Ishikawa (cell line): Measurements from ENCODE around the gene OPCML.
A peak's percentile ranks its signal among the peaks of the same experiment; 100 is the strongest.

Experiments
- CEBPB ChIP-seq: IDR thresholded peaks from 2 replicates; pipeline ENCODE4 v1.6.1; 2012
- CREB1 ChIP-seq: IDR thresholded peaks from 2 replicates; pipeline ENCODE4 v1.6.1; 2012; ENCODE audit warnings: low read depth
- EGR1 ChIP-seq: IDR thresholded peaks from 2 replicates; pipeline ENCODE4 v1.6.1; 2012
- EP300 ChIP-seq: IDR thresholded peaks from 2 replicates; pipeline ENCODE4 v1.6.1; 2012; ENCODE audit warnings: borderline replicate concordance
- FOXM1 ChIP-seq: IDR thresholded peaks from 2 replicates; pipeline ENCODE4 v1.6.1; 2012; ENCODE audit warnings: low read depth, borderline replicate concordance
- NFIC ChIP-seq: IDR thresholded peaks from 2 replicates; pipeline ENCODE4 v1.6.1; 2012
- RAD21 ChIP-seq: IDR thresholded peaks from 2 replicates; pipeline ENCODE4 v1.6.1; 2012; ENCODE audit warnings: low read depth
- REST ChIP-seq: IDR thresholded peaks from 2 replicates; pipeline ENCODE4 v1.6.1; 2012; ENCODE audit warnings: low read depth, mild to moderate bottlenecking
- TAF1 ChIP-seq: IDR thresholded peaks from 2 replicates; pipeline ENCODE4 v1.6.1; 2012; ENCODE audit warnings: low read depth, mild to moderate bottlenecking
- TCF12 ChIP-seq: IDR thresholded peaks from 2 replicates; pipeline ENCODE4 v1.6.1; 2012; ENCODE audit warnings: low read depth
- TEAD4 ChIP-seq: IDR thresholded peaks from 2 replicates; pipeline ENCODE4 v1.6.1; 2012
- USF1 ChIP-seq: IDR thresholded peaks from 2 replicates; pipeline ENCODE4 v1.6.1; 2012
- YY1 ChIP-seq: IDR thresholded peaks from 2 replicates; pipeline ENCODE4 v1.6.1; 2012; ENCODE audit warnings: low read depth
- ZBTB7A ChIP-seq: IDR thresholded peaks from 2 replicates; pipeline ENCODE4 v1.6.1; 2012; ENCODE audit warnings: low read depth
- TF ChIP-seq, protein P1 (sequence below): IDR thresholded peaks from 2 replicates; pipeline ENCODE4 v1.6.1; 2012

The OPCML gene

GRCh38 chr11:132540581-132540980 is 991.7 kb downstream of the OPCML start:
- TF ChIP-seq USF1, result no peak
- no peak for TF ChIP-seq RAD21
- TF ChIP-seq REST, result no peak
- TF ChIP-seq TEAD4, result no peak
- TF ChIP-seq CREB1, result no peak
- no peak for TF ChIP-seq TAF1
- TF ChIP-seq CEBPB, result no peak
- TF ChIP-seq EP300, result no peak
- no peak for TF ChIP-seq ZBTB7A
- no peak for TF ChIP-seq FOXM1
- no peak for TF ChIP-seq TCF12
- no peak for TF ChIP-seq EGR1

GRCh38 chr11:132539590-132540368 is 992.5 kb downstream of the OPCML start:
- TF ChIP-seq ZBTB7A (no peak), TEAD4 (no peak), RAD21 (no peak), TCF12 (no peak), YY1 (no peak), TAF1 (no peak), FOXM1 (no peak), CREB1 (no peak), NFIC (no peak), EP300 (no peak), USF1 (no peak), REST (no peak), CEBPB (no peak), EGR1 (no peak)
- TF ChIP-seq, protein P1, sequence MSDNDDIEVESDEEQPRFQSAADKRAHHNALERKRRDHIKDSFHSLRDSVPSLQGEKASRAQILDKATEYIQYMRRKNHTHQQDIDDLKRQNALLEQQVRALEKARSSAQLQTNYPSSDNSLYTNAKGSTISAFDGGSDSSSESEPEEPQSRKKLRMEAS, result no peak

GRCh38 chr11:132538642-132539041 is 993.7 kb downstream of the OPCML start:
- TF ChIP-seq TCF12 (no peak), NFIC (no peak), YY1 (no peak)

DNA sequence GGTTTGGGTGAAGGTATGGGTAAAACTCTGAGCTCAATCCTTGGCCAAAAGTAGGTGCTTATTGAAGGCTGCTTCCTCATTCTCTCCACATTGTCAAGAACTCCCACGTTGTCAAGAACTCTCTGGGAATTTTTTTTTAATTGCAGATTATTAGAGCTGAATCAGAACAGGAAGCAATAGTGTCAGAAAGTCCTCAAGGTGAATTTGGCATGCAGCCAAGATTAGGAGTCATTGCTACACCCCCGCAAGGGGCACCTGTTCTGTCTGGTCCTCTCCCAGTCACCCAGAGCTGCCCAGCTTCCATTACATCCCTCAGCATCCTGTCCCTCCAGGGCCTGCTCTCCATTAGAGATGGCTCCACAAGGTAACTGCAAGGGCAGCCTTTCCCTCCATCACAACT is 996.5 kb downstream of the OPCML start:
- TF ChIP-seq NFIC (0 out of 2 replicates have a peak, but pooled peaks have one; percentile 12), ZBTB7A (no peak)

DNA sequence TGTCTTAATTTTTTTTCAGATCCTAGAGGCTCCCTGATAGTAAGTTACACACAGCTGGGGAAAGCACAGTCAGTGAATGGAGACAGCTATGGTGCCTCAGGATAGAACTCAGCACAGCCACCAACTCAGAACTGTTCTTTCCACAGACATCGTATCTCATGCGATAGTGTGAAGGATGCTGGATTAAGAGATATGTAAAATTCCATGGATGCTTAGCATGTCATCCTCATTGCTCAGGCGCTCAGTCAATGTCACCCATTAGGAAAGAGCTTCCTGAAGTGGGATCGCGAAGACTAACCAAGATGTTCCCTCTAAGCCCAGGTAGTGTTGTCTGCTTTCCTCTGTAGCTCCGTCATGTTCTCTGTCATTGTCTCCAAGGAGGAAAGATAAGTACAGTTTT is 1000.4 kb downstream of the OPCML start:
- TF ChIP-seq REST, result no peak
- no peak for TF ChIP-seq EP300
- no peak for TF ChIP-seq ZBTB7A
- no peak for TF ChIP-seq USF1
- TF ChIP-seq, protein P1, result no peak
